ENCODE measurements around the gene DDX42. TPM values are rescaled to one million over a fixed set of nuclear protein-coding genes. Genes with fewer than 3 reads are reported as not detected.
A peak's percentile ranks its signal among the peaks of the same experiment; 100 is the strongest.

Gene DDX42
- total and polyA plus RNA-seq, 2 of the 13 experiments (the other 11 are each of a cell fraction or from before 2014, with no cell fraction given) = 87.2 to 92.9 TPM

DNA sequence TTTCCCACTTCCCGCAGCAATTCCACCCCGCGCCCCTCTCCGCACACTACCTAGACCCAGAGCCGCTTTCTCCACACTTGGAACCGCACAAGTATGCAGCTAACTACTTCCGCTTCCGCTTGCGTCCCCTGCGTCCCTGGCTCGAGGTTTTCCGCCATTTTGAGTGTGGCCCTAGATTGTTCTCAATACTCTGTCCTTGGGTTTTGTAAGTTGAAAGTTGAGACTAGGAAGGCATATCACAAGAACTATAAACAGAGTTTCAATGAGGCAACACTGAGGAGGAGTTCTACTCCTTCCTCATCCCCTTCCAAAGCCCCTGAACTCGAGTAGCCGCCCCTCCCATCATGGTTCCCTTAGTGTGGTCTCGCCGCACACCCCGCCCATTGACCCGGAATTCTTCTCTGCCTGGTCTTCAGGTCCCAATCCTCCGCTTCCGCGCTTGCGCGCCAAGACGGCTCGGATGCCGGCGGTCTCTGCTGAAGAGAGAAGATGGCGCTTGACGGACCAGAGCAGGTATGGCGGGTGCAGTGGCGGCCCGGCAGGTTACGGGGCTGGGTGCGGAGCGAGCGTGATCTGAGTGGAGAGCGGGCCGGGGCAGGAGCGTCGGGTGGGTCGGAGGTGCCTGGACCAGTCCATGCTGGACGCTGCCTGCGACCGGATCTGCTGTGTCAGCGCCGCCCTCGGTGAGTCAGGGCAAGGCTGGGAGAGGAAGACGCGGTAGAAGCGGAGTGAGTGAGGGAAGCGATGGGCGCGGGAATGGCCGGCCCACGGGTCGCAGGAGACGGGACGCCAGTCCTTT is 53.2 kb downstream of the DDX42 start, which contains the start of the genes FTSJ3 and PSMC5 (continued):
- TF ChIP-seq, protein P1, sequence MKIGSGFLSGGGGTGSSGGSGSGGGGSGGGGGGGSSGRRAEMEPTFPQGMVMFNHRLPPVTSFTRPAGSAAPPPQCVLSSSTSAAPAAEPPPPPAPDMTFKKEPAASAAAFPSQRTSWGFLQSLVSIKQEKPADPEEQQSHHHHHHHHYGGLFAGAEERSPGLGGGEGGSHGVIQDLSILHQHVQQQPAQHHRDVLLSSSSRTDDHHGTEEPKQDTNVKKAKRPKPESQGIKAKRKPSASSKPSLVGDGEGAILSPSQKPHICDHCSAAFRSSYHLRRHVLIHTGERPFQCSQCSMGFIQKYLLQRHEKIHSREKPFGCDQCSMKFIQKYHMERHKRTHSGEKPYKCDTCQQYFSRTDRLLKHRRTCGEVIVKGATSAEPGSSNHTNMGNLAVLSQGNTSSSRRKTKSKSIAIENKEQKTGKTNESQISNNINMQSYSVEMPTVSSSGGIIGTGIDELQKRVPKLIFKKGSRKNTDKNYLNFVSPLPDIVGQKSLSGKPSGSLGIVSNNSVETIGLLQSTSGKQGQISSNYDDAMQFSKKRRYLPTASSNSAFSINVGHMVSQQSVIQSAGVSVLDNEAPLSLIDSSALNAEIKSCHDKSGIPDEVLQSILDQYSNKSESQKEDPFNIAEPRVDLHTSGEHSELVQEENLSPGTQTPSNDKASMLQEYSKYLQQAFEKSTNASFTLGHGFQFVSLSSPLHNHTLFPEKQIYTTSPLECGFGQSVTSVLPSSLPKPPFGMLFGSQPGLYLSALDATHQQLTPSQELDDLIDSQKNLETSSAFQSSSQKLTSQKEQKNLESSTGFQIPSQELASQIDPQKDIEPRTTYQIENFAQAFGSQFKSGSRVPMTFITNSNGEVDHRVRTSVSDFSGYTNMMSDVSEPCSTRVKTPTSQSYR (CRISPR knock-in tag; IDR thresholded peaks at IDR 0.05; ENCODE audit: borderline replicate concordance) = no peak
- TF ChIP-seq, protein P2, sequence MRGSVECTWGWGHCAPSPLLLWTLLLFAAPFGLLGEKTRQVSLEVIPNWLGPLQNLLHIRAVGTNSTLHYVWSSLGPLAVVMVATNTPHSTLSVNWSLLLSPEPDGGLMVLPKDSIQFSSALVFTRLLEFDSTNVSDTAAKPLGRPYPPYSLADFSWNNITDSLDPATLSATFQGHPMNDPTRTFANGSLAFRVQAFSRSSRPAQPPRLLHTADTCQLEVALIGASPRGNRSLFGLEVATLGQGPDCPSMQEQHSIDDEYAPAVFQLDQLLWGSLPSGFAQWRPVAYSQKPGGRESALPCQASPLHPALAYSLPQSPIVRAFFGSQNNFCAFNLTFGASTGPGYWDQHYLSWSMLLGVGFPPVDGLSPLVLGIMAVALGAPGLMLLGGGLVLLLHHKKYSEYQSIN (CRISPR knock-in tag; IDR thresholded peaks at IDR 0.05; ENCODE audit: borderline replicate concordance) = no peak; the same call in 1 of the 2 replicates
- TF ChIP-seq ZNF562 (CRISPR knock-in tag; IDR thresholded peaks at IDR 0.05; ENCODE audit: borderline replicate concordance) (no peak), ZNF121 (CRISPR knock-in tag; IDR thresholded peaks at IDR 0.05) (no peak), ZNF772 (CRISPR knock-in tag; IDR thresholded peaks at IDR 0.05) (peak; percentile 62; the same call in 1 of the 2 replicates), ZSCAN21 (CRISPR knock-in tag; IDR thresholded peaks at IDR 0.05; ENCODE audit: borderline replicate concordance) (peak; percentile 78; the same call in 1 of the 2 replicates), ZNF234 (CRISPR knock-in tag; conservative IDR thresholded peaks at IDR 0.05) (no peak), NFATC3 (CRISPR knock-in tag; IDR thresholded peaks at IDR 0.05) (peak; percentile 92), GLI4 (CRISPR knock-in tag; IDR thresholded peaks at IDR 0.05; ENCODE audit: borderline replicate concordance) (peak; percentile 22; the same call in 1 of the 2 replicates), POLR2G (IDR thresholded peaks at IDR 0.05; ENCODE audit: low read depth, low read length) (peak; percentile 97), ZNF570 (CRISPR knock-in tag; IDR thresholded peaks at IDR 0.05; ENCODE audit: borderline replicate concordance) (peak; percentile 93; the same call in 1 of the 2 replicates), ZKSCAN8 (CRISPR knock-in tag; IDR thresholded peaks at IDR 0.05; ENCODE audit: borderline replicate concordance) (no peak; the same call in 1 of the 2 replicates), FIP1L1 (IDR thresholded peaks at IDR 0.05; ENCODE audit: borderline replicate concordance, insufficient read depth, low read depth, low read length) (peak; percentile 9; the same call in 1 of the 2 replicates), ZNF557 (CRISPR knock-in tag; IDR thresholded peaks at IDR 0.05) (peak; percentile 42; the same call in 1 of the 2 replicates), PHF5A (CRISPR knock-in tag; IDR thresholded peaks at IDR 0.05; ENCODE audit: low read depth, unreplicated experiment) (peak; percentile 95), ZNF367 (CRISPR knock-in tag; IDR thresholded peaks at IDR 0.05; ENCODE audit: borderline replicate concordance) (no peak), ZNF549 (CRISPR knock-in tag; IDR thresholded peaks at IDR 0.05) (no peak), MTF1 (CRISPR knock-in tag; IDR thresholded peaks at IDR 0.05) (no peak), NKX3-1 (CRISPR knock-in tag; IDR thresholded peaks at IDR 0.05) (peak; percentile 80; the same call in 1 of the 2 replicates), SUZ12 (IDR thresholded peaks at IDR 0.05; ENCODE audit: low read depth, low read length) (no peak), ARID2 (CRISPR knock-in tag; IDR thresholded peaks at IDR 0.05; ENCODE audit: borderline replicate concordance) (no peak; the same call in 1 of the 2 replicates), ZNF883 (CRISPR knock-in tag; IDR thresholded peaks at IDR 0.05; ENCODE audit: not compliant biosample characterization) (peak; percentile 85)
- TF ChIP-seq, protein P3, sequence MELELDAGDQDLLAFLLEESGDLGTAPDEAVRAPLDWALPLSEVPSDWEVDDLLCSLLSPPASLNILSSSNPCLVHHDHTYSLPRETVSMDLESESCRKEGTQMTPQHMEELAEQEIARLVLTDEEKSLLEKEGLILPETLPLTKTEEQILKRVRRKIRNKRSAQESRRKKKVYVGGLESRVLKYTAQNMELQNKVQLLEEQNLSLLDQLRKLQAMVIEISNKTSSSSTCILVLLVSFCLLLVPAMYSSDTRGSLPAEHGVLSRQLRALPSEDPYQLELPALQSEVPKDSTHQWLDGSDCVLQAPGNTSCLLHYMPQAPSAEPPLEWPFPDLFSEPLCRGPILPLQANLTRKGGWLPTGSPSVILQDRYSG (CRISPR knock-in tag; IDR thresholded peaks at IDR 0.05) = 0 out of 2 replicates have a peak, but pooled peaks have one; percentile 65
- TF ChIP-seq, protein P4, sequence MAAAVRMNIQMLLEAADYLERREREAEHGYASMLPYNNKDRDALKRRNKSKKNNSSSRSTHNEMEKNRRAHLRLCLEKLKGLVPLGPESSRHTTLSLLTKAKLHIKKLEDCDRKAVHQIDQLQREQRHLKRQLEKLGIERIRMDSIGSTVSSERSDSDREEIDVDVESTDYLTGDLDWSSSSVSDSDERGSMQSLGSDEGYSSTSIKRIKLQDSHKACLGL (CRISPR knock-in tag; IDR thresholded peaks at IDR 0.05) = peak; percentile 96
